GM19438 (cell line): ENCODE data around the gene SKIL.
"Not testable (repeated sequence)": the region's sequence is repeated elsewhere in the genome, so short reads cannot be mapped to it uniquely, and the experiment has no call there.

ENCODE experiments used
- ATAC-seq: cut with Tn5 transposase; IDR thresholded peaks from one replicate; pipeline ENCODE4 v1.9.1; 2021; ENCODE audit warnings: low read depth; ENCODE audit not compliant: unreplicated experiment

Gene SKIL

GRCh38 chr3:170357176-170358041 is at the start of gene SKIL:
TSS of gene SKIL (plus strand) at chr3:170357715. CDS start at chr3:170360332, 2,617 bp downstream.
- peak; percentile 56 for ATAC-seq

- ATAC-seq: no peak
Observed at GRCh38 chr3:170309046-170309445, 48.5 kb upstream of the SKIL start.

GRCh38 chr3:170317954-170318353 is 39.6 kb upstream of the SKIL start:
- no peak for ATAC-seq

GRCh38 chr3:170320461-170321121 is 36.9 kb upstream of the SKIL start:
- ATAC-seq: no peak

- ATAC-seq: no peak
Observed at GRCh38 chr3:170321321-170322034, 36.0 kb upstream of the SKIL start.

- no peak for ATAC-seq
Observed at GRCh38 chr3:170322566-170323269, 34.8 kb upstream of the SKIL start.

GRCh38 chr3:170323331-170323730 is 34.2 kb upstream of the SKIL start:
- ATAC-seq: no peak

GRCh38 chr3:170324962-170325361 is 32.6 kb upstream of the SKIL start:
- no peak for ATAC-seq

- no peak for ATAC-seq
Observed at GRCh38 chr3:170327040-170327808, 30.3 kb upstream of the SKIL start.

- ATAC-seq: not testable (repeated sequence)
Observed at GRCh38 chr3:170327868-170328548, 29.5 kb upstream of the SKIL start.

- no peak for ATAC-seq
Observed at GRCh38 chr3:170330366-170330765, 27.1 kb upstream of the SKIL start.

GRCh38 chr3:170331143-170331542 is 26.4 kb upstream of the SKIL start:
- ATAC-seq: no peak

- no peak for ATAC-seq
Observed at GRCh38 chr3:170337420-170337819, 20.1 kb upstream of the SKIL start.

- ATAC-seq: no peak
Observed at GRCh38 chr3:170338690-170339340, 18.7 kb upstream of the SKIL start.

- not testable (repeated sequence) for ATAC-seq
Observed at GRCh38 chr3:170342273-170342672, 15.2 kb upstream of the SKIL start.

GRCh38 chr3:170343859-170344258 is 13.7 kb upstream of the SKIL start:
- ATAC-seq: not testable (repeated sequence)

GRCh38 chr3:170344971-170345370 is 12.5 kb upstream of the SKIL start:
- ATAC-seq: no peak

GRCh38 chr3:170346481-170347392 is 10.8 kb upstream of the SKIL start:
- ATAC-seq: no peak
